Left hindlimb (tissue), 1 donor: ENCODE measurements around the gene RTBDN.

Experiments used
- DNase-seq: peaks from one replicate; pipeline ENCODE4 v3.0.0-alpha.2; 2018

Gene RTBDN

DNA sequence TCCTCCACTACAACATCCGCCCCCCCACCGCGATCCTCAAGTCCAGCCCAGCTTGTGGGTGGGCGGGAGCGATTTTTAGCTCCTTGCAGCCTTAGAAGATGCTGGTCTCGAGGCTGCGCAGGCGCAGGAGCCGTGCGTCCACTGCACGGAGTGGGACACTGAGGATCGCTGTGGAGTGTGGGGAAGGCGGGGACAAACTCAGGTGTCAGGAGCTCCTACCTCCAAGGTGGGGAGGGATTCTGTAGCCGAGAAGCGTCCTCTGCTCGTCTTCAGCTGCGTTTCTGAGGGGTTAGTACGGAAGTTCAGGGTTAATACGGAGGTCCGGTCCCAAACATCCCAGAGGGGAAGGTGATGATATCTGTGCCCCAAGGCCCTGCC, at the start of gene RTBDN:
TSS of gene RTBDN (minus strand) at position 14 of the 378 bp plus-strand sequence. CDS start 4,600 bp downstream, outside the sequence.
- DNase-seq, result no peak

DNA sequence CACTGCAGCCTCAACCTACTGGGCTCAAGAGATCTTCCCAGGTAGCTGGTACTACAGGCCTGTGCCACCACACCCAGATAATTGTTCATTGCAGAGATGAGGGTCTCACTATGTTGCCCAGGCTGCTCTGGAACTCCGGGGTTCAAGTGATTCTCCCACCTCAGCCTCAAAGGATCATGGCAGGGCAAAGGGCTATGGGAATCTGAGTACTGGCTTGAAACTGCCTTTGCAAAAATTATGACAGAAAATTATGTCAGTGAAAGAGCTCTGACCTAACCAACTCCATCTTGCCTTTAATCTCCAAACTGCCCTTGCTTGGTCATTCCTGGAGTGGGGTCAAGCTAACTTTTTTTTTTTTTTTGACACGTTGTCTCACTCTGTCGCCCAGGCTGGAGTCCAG, 48.2 kb upstream of the RTBDN start:
- no peak for DNase-seq

- DNase-seq, result peak; percentile 93
Measured at GRCh38 chr19:12881172-12881808, 46.9 kb upstream of the RTBDN start, which contains the start of gene DNASE2. Gene DNASE2 (minus strand): TSS chr19:12881449. CDS start chr19:12881375, 74 bp downstream.

GRCh38 chr19:12880551-12881171, 46.3 kb upstream of the RTBDN start:
- DNase-seq, result no peak

DNA sequence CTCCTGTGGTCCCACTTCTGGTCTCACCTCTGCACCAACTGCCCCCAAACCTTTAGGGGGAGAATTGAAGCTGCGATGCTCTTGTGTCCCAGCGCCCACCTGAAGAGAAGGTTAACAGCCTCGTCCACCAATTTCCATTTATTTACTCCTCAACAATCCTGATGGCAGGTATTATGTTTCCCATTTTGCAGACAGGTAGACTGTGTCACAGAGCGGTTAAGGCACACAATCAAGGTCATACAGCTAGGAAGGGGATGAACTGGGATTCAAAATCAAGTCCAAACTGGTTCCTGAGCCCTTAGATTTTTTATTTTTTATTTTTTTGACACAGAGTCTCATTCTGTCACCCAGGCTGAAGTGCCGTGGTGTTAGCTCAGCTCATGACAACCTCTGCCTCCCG, 40.7 kb upstream of the RTBDN start:
- no peak for DNase-seq

- no peak for DNase-seq
Measured at GRCh38 chr19:12873891-12874745, 39.7 kb upstream of the RTBDN start.

GRCh38 chr19:12872941-12873890, 38.8 kb upstream of the RTBDN start:
- no peak for DNase-seq

GRCh38 chr19:12872255-12872654, 37.9 kb upstream of the RTBDN start:
- no peak for DNase-seq

DNA sequence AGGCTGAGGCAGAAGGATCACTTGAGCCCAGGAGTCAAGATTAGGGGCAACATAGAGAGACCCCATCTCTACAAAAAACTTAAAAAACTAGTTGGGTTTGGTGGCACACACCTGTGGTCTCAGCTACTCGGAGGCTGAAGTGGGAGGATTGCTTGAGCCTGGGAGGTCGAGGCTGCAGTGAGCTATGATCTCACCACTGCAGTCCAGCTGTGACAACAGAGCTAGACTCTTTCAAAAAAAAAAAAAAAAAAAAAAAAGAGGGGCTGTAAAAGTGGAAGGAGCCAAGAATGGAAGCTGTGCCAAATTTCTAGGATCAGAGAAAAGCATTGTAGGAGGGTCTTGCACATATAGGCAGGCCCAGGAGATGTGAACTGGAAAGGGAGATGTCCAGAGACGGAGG, 37.3 kb upstream of the RTBDN start:
- no peak for DNase-seq

- DNase-seq, result no peak
Measured at GRCh38 chr19:12868540-12869112, 34.2 kb upstream of the RTBDN start.

DNA sequence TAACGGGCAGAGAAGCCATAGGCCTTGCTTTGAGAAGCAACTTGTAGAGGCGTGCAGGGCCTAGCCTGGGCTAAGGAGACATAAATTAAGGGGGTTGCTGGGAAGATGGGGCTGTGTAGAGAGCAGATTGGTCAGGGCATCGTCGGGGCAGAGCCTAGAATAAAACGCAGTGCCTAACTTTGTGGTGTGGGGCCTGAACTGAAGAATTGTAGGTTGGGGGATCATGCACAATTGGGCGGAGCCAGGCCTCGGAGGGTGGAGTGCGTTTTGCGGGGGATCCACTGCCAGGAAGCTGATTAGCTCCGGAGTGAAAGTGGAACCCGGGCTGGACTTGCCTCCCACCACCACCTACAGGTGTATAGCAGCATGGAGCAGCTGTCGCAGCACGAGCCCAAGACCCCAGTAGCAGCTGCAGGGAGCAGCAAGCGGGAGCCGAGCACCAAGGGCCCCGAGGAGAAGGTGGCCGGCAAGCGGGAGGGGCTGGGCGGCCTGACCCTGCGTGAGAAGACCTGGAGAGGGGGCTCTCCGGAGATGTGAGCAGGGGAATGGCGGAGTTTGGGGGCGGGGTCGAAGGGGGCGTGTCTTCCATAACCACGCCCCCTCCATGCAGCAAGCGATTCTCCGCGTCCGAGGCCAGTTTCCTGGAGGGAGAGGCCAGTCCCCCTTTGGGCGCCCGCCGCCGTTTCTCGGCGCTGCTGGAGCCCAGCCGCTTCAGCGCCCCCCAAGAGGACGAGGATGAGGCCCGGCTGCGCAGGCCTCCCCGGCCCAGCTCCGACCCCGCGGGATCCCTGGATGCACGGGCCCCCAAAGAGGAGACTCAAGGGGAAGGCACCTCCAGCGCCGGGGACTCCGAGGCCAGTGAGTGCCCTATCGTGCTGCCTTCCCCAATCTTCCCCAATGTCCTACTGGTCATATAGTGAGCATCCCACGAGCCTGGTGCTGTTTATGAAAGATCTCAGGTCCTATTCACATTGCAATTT, 33.0 kb upstream of the RTBDN start:
- peak; percentile 85 for DNase-seq

GRCh38 chr19:12866416-12867119, 32.2 kb upstream of the RTBDN start:
- no peak for DNase-seq

DNA sequence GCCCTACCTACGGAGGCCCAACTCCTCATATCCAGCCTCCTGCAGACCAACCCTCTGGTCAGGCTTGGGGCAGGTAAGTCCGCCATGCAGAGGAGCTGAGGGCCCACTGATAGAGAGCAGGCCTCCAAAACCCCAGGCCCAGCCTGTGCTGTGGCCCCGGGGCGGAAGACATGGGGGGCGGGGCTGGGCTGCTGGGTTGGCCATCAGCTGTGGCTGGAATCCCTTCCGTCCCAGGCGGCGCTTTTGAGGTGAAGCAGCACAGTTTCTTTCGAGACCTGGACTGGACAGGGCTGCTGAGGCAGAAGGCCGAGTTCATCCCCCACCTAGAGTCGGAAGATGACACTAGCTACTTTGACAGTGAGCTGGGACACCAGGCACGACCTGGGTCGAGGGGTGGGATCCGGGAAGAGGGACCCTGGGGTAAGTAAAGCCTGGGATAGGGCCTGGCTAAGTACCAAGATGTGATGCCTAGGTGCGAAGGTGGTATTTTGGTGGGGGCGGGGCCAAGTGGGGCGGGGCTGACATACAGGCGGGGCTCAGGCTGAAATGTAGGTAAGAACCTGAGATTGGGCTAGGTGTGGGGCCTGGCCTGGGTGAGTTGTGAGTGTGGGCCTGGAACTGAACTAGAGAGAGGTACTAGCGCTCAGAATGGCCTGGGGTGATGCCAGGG, 31.5 kb upstream of the RTBDN start:
- no peak for DNase-seq

- no peak for DNase-seq
Measured at GRCh38 chr19:12864721-12865715, 30.6 kb upstream of the RTBDN start.

GRCh38 chr19:12864143-12864542, 29.8 kb upstream of the RTBDN start:
- DNase-seq, result no peak

DNA sequence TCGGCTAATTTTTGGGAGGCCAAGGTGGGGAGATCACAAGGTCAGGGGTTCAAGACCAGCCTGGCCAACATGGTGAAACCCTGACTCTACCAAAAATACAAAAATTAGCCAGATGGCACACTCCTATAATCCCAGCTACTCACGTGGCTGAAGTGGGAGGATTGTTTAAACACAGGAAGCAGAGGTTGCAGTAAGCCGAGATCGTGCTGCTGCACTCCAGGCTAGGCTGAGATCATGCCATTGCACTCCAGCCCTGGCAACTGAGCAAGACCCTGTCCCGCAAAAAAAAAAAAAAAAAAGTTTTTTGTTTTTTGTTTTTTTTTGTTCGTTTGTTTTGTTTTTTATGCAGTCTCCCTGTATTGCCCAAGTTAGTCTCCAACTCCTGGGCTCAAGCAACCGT, 25.2 kb upstream of the RTBDN start:
- no peak for DNase-seq

DNA sequence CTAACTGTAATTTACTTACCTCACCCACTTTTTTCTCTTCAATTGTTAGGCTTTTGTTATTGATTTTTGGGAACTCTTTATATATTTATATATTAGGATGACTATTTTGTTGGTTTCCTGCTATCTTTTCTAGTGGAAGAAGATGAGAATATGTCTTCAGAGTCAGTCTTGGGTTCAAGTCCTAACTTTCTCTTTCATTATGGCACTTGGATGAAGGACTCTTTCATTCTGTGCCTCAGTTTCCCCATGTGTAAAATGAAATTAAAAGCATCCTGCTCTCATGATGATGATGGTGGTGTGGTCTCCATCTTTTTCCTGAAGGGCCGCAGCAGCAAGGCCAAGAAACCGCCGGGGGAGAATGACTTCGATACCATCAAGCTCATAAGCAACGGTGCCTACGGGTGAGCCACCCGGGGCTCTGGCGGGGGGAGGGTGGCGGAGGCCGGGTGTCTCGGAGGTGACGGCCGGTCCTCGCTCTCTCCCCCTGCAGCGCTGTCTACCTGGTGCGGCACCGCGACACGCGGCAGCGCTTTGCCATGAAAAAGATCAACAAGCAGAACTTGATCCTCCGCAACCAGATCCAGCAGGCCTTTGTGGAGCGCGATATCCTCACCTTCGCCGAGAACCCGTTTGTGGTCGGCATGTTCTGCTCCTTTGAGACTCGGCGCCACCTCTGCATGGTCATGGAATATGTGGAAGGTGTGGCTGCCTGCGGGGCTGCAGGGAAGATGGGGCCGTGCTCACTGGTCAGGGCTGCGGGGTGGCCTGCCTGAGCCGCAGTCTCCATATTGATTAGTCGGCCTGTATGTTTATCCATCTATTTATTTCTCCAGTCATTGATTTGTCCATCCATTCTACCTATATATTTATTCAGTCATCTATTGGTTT, 23.9 kb upstream of the RTBDN start:
- DNase-seq, result no peak
